Measurements from ENCODE around the gene TMEM98. TPM values are rescaled to one million over a fixed set of nuclear protein-coding genes. Genes with fewer than 3 reads are reported as not detected.
A peak's percentile ranks its signal among the peaks of the same experiment; 100 is the strongest.

The TMEM98 gene
- total and polyA plus RNA-seq, 9 of the 15 experiments (the other 6 are each of a cell fraction or from before 2014, with no cell fraction given), result 33.5 to 164 (median 84.7) TPM

- TF ChIP-seq MXI1 (IDR thresholded peaks at IDR 0.05; ENCODE audit: low read depth, low read length) (no peak), RERE (CRISPR knock-in tag; IDR thresholded peaks at IDR 0.05; ENCODE audit: borderline replicate concordance) (no peak), HNRNPLL (IDR thresholded peaks at IDR 0.05; ENCODE audit: low read depth, low read length, poor library complexity, severe bottlenecking) (no peak), DDX20 (tag; IDR thresholded peaks at IDR 0.05; ENCODE audit: low read depth) (no peak), RNF219 (CRISPR knock-in tag; IDR thresholded peaks at IDR 0.05) (no peak), NCOA2 (IDR thresholded peaks at IDR 0.05; ENCODE audit: partially characterized antibody in 2 of 2) (no peak), TRIM28 (IDR thresholded peaks at IDR 0.05) (no peak), ETV5 (CRISPR knock-in tag; IDR thresholded peaks at IDR 0.05; ENCODE audit: low read depth) (peak; percentile 60; the same call in 1 of the 2 replicates), CSDE1 (IDR thresholded peaks at IDR 0.05) (no peak), CTBP1 (IDR thresholded peaks at IDR 0.05; ENCODE audit: borderline replicate concordance) (peak; percentile 43; the same call in 1 of the 2 replicates), ARID2 (IDR thresholded peaks at IDR 0.05) (peak; percentile 89), ZNF507 (tag; conservative IDR thresholded peaks at IDR 0.05) (no peak), MCM7 (IDR thresholded peaks at IDR 0.05) (no peak), E2F5 (CRISPR knock-in tag; IDR thresholded peaks at IDR 0.05) (no peak), SMAD2 (IDR thresholded peaks at IDR 0.05; ENCODE audit: low read depth, low read length) (no peak), ATF1 (CRISPR knock-in tag; IDR thresholded peaks at IDR 0.05) (no peak), ATF1 (tag; IDR thresholded peaks at IDR 0.05) (peak; percentile 27; the same call in 1 of the 2 replicates), MTF1 (CRISPR knock-in tag; IDR thresholded peaks at IDR 0.05; ENCODE audit: borderline replicate concordance) (no peak), ZNF282 (CRISPR knock-in tag; IDR thresholded peaks at IDR 0.05) (no peak), NBN (IDR thresholded peaks at IDR 0.05; ENCODE audit: low read depth) (peak; percentile 68; the same call in 1 of the 2 replicates), E2F3 (CRISPR knock-in tag; IDR thresholded peaks at IDR 0.05) (no peak), SIRT6 (IDR thresholded peaks at IDR 0.05; ENCODE audit: low read depth, low read length) (no peak), SOX6 (IDR thresholded peaks at IDR 0.05) (0 out of 2 replicates have a peak, but pooled peaks have one; percentile 14)
Observed at GRCh38 chr17:32909787-32910369, 18.1 kb upstream of the TMEM98 start (continued).

Measured in K562 (cell line).